Fibroblast of lung (primary cell): ENCODE measurements around the gene TP53RK. TPM values are rescaled to one million over a fixed set of nuclear protein-coding genes. Genes with fewer than 3 reads are reported as not detected.

ENCODE experiments used
- DNase-seq, 2 donors: peaks; one replicate each; pipeline versions ENCODE4 v3.0.0 to v3.0.0-alpha.2; 2010; ENCODE audit warnings: low read depth in 2 of 2
- H2AFZ ChIP-seq: 2 replicates; pipeline ENCODE4 v1.5.1; 2012; ENCODE audit warnings: low read length, control low read depth, inconsistent platforms
- H3K27ac ChIP-seq: 2 replicates; pipeline ENCODE4 v1.5.1; 2011; ENCODE audit warnings: low read length, control low read depth; ENCODE audit not compliant: insufficient read depth
- H3K27me3 ChIP-seq: 2 replicates; pipeline ENCODE4 v1.5.1; 2011; ENCODE audit warnings: mild to moderate bottlenecking, low read length; ENCODE audit not compliant: control insufficient read depth, insufficient read depth
- H3K36me3 ChIP-seq: 2 replicates; pipeline ENCODE4 v1.5.1; 2011; ENCODE audit warnings: low read length; ENCODE audit not compliant: control insufficient read depth, insufficient read depth
- H3K4me1 ChIP-seq: 2 replicates; pipeline ENCODE4 v1.5.1; 2011; ENCODE audit warnings: low read length; ENCODE audit not compliant: control insufficient read depth, insufficient read depth; ENCODE audit errors: extremely low read depth
- H3K4me2 ChIP-seq: 2 replicates; pipeline ENCODE4 v1.5.1; 2011; ENCODE audit warnings: low read length, control low read depth; ENCODE audit not compliant: insufficient read depth; ENCODE audit errors: extremely low read depth
- H3K4me3 ChIP-seq, 4 experiments: fragments of 200-600 bp in 1 of 4; sonication (generic) in 1 of 4; replicated peaks in 1 of 4; 2 replicates each; pipeline ENCODE4 v1.5.1; 2011 to 2016; ENCODE audit warnings: low read length in 4 of 4, low read depth in 3 of 4, mild to moderate bottlenecking in 3 of 4, control low read depth in 2 of 4, inconsistent platforms in 1 of 4, mixed read lengths in 1 of 4; ENCODE audit not compliant: insufficient read depth in 1 of 4; ENCODE audit errors: control extremely low read depth in 1 of 4
- H3K79me2 ChIP-seq: 2 replicates; pipeline ENCODE4 v1.5.1; 2012; ENCODE audit warnings: mild to moderate bottlenecking, low read length, inconsistent platforms; ENCODE audit not compliant: control insufficient read depth, insufficient read depth
- H3K9ac ChIP-seq: 2 replicates; pipeline ENCODE4 v1.5.1; 2011; ENCODE audit warnings: mild to moderate bottlenecking, low read length, control low read depth; ENCODE audit not compliant: insufficient read depth
- H3K9me3 ChIP-seq: 2 replicates; pipeline ENCODE4 v1.5.1; 2012; ENCODE audit warnings: low read depth, low read length; ENCODE audit not compliant: control insufficient read depth, insufficient read depth
- H4K20me1 ChIP-seq: 2 replicates; pipeline ENCODE4 v1.5.1; 2011; ENCODE audit warnings: low read length; ENCODE audit not compliant: control insufficient read depth, insufficient read depth; ENCODE audit errors: extremely low read depth
- CTCF ChIP-seq, 2 donors: IDR thresholded peaks in 1 of 2; conservative IDR thresholded peaks in 1 of 2; 1 replicate in 1 of 2; 2 replicates in 1 of 2; pipeline ENCODE4 v1.5.1; 2011 to 2012; ENCODE audit warnings: low read length in 2 of 2, control low read depth in 1 of 2, inconsistent platforms in 1 of 2, low read depth in 1 of 2, mild to moderate bottlenecking in 1 of 2
- EZH2 ChIP-seq: IDR thresholded peaks from 2 replicates; pipeline ENCODE4 v1.5.1; 2012; ENCODE audit warnings: low read length, control low read depth, mild to moderate bottlenecking; ENCODE audit errors: missing control alignments
- polyA plus RNA-seq, 2 donors: library from polyadenylated mRNA; depleted of rRNA in 1 of 2; stranded (reverse) in 1 of 2; unstranded in 1 of 2; fragments of >200 nt; gene quantifications; 2 replicates each; pipeline ENCODE4 v1.2.1, GENCODE V29; 2011 to 2012; ENCODE audit warnings: missing spikeins in 1 of 2
- total RNA-seq: library from RNA; depleted of rRNA; stranded (reverse); fragments of >200 nt; gene quantifications from 2 replicates; pipeline ENCODE4 v1.2.1, GENCODE V29; 2014

Gene TP53RK
- total and polyA plus RNA-seq, 2 donors (not counting 1 experiment from before 2014, with no cell fraction given), result 9.2 to 19.5 TPM

DNA sequence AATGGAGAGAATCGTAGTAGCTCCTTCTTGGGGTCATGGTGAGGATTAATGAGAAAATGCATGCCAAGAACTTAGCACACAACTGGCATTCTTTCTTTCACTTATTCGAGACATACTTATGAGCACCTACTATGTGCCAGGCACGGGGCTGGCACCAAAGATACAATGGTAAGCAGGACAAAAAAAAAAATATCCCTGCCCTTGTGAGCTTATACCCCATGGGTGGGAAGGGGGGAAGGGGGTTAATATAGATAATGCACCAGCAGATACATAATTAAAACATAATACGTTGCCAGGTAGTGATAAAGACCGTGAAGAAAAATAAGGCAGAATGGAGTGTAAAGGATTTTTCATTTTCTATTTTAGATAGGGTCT, 46.3 kb downstream of the TP53RK start:
- H3K79me2 ChIP-seq, result no peaks in the 10 kb centered on the region
- no peak for DNase-seq
- no peak overlapping the region for H3K4me2 ChIP-seq
- no peak overlapping the region for H3K4me3 ChIP-seq
- no peaks in the 10 kb centered on the region for H4K20me1 ChIP-seq
- no peak overlapping the region for H3K9ac ChIP-seq
- no peaks in the 10 kb centered on the region for H3K4me1 ChIP-seq
- no peaks in the 10 kb centered on the region for H3K36me3 ChIP-seq
- no peaks in the 10 kb centered on the region for H3K27me3 ChIP-seq
- TF ChIP-seq CTCF (conservative IDR thresholded peaks at IDR 0.05 in 1 of 2, IDR thresholded peaks at IDR 0.05 in 1 of 2; ENCODE audit: low read depth in 1 of 2, low read length in 2 of 2), result no peak
- no peak for TF ChIP-seq EZH2
- no peaks in the 10 kb centered on the region for H3K9me3 ChIP-seq
- no peak overlapping the region for H3K27ac ChIP-seq
- no peak overlapping the region for H2AFZ ChIP-seq

DNA sequence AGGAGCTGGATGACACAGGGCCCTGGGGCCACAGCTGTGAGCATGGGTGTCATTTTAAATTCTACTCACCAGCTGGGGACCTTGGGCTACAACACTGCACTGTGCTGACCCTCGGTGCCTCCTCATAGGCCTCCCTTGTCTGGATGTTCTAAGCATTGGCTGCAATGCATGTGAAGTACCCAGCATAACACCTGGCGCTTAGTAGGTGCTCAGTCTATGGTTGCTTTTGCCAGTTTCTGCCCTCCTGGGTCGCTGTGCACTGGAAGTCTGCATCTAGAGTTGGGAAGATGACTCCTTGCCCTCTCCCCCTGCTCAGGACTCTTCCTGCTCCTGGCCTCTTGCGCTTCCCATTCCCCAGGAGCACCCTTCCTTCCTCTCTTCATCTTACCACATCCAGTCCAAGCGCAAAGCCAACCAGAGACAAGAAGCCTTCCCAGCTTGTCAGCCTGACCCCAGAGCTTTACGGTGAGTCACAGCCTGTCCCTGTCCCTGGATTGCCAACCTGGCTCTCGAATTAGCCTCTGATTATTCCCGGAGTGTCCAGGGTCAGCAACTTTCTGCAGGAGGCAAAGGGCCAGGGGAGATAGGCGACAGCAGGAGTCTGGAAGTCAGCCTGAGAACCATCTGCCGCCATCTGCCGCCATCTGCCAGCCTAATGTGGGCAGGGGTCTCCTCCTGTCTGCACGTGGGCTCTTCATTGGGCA, 46.8 kb downstream of the TP53RK start:
- H3K4me1 ChIP-seq, result no peaks in the 10 kb centered on the region
- H3K4me3 ChIP-seq, result no peak overlapping the region
- TF ChIP-seq EZH2, result no peak
- no peak for TF ChIP-seq CTCF (conservative IDR thresholded peaks at IDR 0.05 in 1 of 2, IDR thresholded peaks at IDR 0.05 in 1 of 2; ENCODE audit: low read depth in 1 of 2, low read length in 2 of 2)
- H3K27me3 ChIP-seq, result no peaks in the 10 kb centered on the region
- H3K4me2 ChIP-seq, result no peak overlapping the region
- DNase-seq, result no peak
- no peaks in the 10 kb centered on the region for H4K20me1 ChIP-seq
- no peak overlapping the region for H3K9ac ChIP-seq
- H3K79me2 ChIP-seq, result no peaks in the 10 kb centered on the region
- no peaks in the 10 kb centered on the region for H3K9me3 ChIP-seq
- no peaks in the 10 kb centered on the region for H3K36me3 ChIP-seq
- H2AFZ ChIP-seq, result no peak overlapping the region
- no peak overlapping the region for H3K27ac ChIP-seq

DNA sequence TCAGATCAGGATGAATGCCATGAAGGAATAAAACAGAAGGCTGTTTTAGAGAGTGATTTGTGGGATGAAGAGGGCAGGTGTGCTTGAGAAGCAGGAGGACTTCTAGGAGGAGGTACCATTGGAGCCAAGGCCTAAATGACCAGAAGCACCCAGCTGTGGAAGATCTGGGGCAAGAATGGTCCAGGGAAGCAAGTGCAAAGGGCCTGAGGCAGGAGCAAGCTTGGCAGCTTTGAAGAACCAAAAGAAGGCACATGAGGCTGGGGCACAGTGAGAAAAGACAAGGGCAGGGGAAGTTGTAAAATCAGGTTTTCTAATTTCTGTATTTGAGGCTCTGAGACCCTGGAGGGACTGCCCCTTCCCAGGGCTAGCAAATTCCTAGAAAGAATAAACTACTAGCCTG, 47.8 kb downstream of the TP53RK start:
- H3K27ac ChIP-seq, result no peak overlapping the region
- H3K4me3 ChIP-seq, result no peak overlapping the region
- H3K9me3 ChIP-seq, result no peaks in the 10 kb centered on the region
- DNase-seq, result no peak
- no peak overlapping the region for H2AFZ ChIP-seq
- no peaks in the 10 kb centered on the region for H3K36me3 ChIP-seq
- H3K4me2 ChIP-seq, result no peak overlapping the region
- H3K27me3 ChIP-seq, result no peaks in the 10 kb centered on the region
- H3K4me1 ChIP-seq, result no peaks in the 10 kb centered on the region
- TF ChIP-seq CTCF (conservative IDR thresholded peaks at IDR 0.05 in 1 of 2, IDR thresholded peaks at IDR 0.05 in 1 of 2; ENCODE audit: low read depth in 1 of 2, low read length in 2 of 2) (no peak), EZH2 (no peak)
- H3K9ac ChIP-seq, result no peak overlapping the region
- H4K20me1 ChIP-seq, result no peaks in the 10 kb centered on the region
- no peaks in the 10 kb centered on the region for H3K79me2 ChIP-seq
